ENCODE measurements around the gene CAV1. TPM values are rescaled to one million over a fixed set of nuclear protein-coding genes. Genes with fewer than 3 reads are reported as not detected.

Gene CAV1
- total RNA-seq, 1 experiment from 2014 or later: 4.5 TPM

DNA sequence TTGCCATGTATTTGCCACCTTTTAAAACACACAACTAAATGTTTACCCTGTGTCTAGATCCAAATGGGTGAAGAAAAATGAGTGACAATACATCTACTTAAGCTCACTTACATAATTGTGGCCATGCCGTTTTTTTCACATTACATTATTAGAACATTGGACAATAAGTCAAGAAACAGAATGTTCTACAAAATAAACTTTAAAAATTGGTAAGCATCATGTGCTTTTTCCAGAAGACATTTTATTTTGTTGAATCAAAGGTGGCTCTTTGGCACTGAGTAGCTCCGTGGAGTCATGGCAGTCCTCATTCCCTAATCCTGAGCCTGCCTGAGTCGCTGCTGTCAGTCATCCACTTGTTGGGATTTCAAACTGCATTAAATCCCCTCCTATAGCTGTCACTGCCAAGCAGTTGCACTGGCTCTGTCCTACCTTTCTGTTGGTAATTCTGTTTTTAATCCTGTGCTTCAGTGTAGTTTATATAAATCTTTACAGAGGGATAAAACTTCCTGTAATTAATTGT lies 32.3 kb downstream of the CAV1 start:
- no peak for DNase-seq (ENCODE audit: low spot score)

GRCh38 chr7:116557901-116558300 lies 33.1 kb downstream of the CAV1 start:
- no peak for DNase-seq (ENCODE audit: low spot score)

GRCh38 chr7:116560021-116560970 lies 35.5 kb downstream of the CAV1 start:
- no peak for DNase-seq (ENCODE audit: low spot score)

GRCh38 chr7:116561697-116562483 lies 37.1 kb downstream of the CAV1 start:
- no peak for DNase-seq (ENCODE audit: low spot score)

DNA sequence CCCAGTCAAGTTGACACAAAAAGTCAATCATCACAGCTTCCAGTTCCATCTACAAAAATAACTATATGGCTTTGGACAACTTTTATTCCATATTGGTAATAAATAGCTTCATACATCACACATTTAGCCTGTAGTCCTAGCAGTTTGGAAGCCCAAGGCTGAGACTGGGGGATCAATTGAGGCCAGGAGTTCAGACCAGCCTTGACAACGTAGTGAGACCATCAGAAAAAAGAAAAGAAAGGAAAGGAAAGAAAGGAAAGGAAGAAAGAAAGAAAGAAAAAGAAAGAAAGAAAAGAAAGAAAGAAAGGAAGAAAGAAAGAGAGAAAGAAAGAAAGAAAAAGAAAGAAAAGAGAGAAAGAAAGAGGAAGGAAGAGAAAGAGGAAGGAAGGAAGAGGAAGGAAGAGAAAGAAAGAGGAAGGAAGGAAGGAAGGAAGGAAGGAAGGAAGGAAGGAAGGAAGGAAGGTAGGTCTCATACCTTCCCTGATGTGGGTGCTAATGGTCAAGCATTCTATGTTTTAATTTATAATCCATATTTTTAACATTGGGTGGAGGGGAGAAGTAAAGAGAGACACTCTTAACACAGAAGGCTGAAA lies 37.8 kb downstream of the CAV1 start:
- no peak for DNase-seq (ENCODE audit: low spot score)

DNA sequence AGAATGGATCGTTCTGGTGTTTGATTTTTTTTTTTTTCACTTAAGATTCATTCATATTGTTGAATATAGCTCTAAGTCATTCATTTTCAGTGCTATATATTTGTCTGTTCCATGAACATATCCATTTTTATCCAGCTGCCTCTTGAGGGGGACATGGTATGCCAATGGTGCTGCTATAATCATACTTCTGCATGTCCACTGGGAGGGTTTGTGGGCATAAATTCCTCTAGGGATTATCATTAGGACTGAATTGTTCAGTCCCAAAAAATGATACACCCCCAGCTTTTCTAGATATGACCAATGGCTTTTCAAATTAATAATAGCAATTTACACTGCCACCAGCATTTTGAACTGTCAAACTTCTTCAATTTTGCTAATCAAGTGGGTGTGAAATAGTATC lies 41.1 kb downstream of the CAV1 start:
- no peak for DNase-seq (ENCODE audit: low spot score)

DNA sequence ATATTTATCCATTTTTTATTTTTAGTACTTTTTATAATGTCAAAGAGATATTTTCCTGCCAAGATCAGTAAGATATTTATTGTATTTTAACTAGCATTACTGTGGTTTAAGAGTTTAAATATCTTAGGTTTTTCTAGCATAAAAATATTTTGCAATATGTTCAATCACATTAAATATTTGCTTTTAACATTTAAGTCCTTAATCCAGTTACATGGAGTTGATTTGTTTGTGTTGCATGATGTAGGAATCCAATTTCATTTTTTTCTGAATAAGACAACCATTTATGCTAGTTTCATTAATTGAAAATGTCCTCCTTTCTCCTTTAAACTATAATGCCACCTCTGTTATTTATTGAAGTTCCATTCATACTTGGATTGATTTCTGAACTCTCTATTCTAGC lies 41.8 kb downstream of the CAV1 start:
- no peak for DNase-seq (ENCODE audit: low spot score)

GRCh38 chr7:116569737-116570136 lies 44.9 kb downstream of the CAV1 start:
- DNase-seq (ENCODE audit: low spot score): no peak

DNA sequence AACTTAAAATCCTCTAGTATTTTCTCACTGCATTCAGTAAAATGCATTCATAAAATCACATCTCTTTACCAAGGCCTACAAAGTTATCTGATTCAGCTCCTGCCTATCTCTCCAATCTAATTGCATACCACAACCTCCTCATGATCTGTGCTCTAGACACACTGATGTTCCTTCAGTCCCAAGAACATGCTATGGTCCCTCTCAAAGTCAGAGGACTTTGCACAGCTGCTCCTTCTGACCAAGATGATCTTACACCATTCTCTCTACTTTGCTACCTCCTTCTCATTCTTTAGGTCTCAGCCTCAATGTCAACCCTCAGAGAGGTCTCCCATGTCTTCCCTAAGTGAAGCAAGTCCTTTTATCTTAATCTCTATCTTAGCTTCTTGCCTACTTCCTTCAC lies 45.5 kb downstream of the CAV1 start:
- no peak for DNase-seq (ENCODE audit: low spot score)

GRCh38 chr7:116571037-116571436 lies 46.2 kb downstream of the CAV1 start:
- no peak for DNase-seq (ENCODE audit: low spot score)

DNA sequence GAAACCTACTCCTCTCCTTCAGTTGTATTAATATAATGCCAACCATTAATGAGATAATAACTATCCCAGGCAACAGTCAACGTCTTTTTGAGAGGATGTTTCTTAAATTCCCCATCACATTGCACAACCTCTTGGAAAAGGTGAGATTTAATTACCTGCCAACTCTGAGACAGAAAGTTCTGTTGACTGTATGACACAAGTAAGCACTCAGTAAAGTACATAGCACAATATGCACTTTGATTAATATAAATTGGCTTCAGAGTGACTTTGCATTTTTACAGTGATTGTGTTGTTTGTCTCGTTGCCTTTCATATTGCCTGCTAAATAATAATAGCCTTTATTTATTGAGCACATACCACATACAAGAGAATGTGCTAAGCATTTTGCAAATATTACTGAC lies 46.7 kb downstream of the CAV1 start:
- DNase-seq (ENCODE audit: low spot score): no peak

DNA sequence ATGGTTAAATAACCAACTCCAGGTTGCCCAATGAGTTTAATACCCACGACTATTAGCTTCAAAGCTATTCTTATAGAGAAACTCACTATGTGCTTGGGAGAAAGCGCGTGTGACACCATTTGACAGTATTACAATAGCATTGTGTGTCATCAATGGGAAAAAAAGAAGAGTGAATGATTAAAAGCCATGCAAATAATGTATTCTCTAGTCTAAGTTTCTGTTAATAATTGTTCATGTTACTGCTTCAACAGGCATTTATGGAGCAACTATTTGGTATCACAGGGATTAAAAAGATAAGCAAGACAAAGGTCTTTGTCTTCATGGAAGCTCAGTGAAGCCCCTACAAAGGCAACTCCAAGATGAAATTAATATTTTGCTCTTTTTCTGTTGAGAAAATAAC lies 47.2 kb downstream of the CAV1 start:
- DNase-seq (ENCODE audit: low spot score): no peak

DNA sequence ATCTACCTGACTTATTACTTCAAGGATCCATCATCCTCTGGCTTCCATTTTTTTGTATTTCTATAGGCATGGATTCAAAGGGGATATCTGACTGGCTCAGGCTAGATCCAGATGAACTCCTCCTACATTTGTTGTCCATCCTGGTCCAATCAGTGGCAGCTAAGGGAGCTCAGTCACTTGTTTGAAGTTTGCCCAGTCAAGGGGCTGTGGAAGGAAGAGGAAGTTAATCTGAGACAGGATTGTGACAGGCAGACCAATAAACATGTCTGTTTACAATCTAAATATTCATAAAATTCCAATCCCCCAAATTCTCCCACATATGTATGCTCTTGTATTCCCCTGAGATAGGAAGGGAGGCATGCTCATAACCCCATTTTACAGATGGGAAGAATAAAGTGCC lies 48.7 kb downstream of the CAV1 start:
- DNase-seq (ENCODE audit: low spot score): no peak

- no peak for DNase-seq (ENCODE audit: low spot score)
These were observed 49.4 kb downstream of the CAV1 start for GRCh38 chr7:116574025-116574822.

GRCh38 chr7:116575853-116576252 lies 51.0 kb downstream of the CAV1 start:
- no peak for DNase-seq (ENCODE audit: low spot score)

DNA sequence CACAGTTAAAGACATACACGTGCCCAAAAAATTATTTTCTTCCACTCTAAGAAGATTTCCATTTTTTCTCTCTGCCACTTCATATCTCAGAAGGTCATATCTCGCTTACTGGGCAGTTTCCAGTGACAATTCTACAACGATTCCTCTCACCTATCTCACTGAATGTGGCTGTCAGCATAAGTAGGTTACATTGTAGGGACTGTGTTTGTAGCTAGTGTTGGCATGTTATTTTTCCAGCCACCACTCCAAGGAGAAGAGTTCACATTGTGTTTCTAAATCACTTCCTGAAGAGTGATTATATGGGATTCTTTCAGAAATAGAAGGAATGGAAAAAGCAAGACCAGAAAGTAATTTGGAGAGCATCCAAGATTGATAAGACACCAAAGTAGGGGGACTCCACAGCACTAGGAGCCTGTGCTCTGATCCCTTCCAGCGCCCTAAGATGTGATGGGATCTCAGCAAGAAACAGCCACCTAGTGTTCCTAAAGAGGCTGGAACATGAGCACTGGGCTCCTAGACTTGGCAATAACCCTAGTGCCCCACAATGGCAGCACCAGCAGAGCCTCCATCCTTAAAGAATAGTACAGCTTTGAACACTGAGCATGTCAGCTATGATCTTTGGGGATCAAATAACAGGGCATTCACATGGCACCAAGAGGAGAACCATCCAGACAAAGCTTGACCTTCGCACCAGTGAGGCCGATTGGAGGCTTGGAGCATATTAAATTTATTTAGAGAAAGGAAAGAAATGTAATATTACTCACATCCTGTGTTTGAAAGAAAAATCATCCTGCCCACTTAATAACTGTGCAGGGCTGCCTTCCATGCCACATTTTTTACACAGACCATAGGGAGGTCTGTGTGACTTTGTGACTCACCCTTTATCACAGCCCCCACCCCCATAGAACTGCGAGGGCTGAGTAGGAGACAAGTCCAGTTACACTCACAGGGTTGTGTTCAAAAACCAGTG lies 51.8 kb downstream of the CAV1 start:
- no peak for DNase-seq (ENCODE audit: low spot score)

DNA sequence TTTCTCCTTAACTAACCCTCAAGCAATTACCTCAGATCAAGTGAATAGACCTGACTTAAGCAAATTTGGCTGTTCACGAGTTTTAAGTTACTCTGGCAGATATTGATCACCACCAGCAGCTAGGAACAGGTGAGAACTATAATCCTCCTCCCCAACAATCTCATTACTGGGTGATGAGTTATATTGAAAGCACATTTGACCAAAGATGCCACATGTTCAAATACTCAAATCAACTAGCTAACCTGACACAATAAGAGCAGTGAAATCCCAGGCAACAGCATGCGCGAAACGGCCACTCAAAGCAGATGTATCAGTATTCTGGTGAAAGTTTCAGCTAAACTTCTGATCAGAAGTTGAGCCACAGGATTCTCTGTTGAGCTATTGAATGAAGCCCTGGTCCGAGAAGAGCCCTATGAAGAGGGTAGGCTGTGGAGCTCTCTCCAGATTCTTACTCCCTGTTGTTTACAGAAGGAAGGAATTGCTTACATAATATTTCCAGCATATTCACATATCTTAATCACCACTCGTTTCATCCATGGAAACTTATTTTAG lies 52.6 kb downstream of the CAV1 start:
- DNase-seq (ENCODE audit: low spot score): no peak

- DNase-seq (ENCODE audit: low spot score): no peak
These were observed 53.7 kb downstream of the CAV1 start for GRCh38 chr7:116578526-116578925.

DNA sequence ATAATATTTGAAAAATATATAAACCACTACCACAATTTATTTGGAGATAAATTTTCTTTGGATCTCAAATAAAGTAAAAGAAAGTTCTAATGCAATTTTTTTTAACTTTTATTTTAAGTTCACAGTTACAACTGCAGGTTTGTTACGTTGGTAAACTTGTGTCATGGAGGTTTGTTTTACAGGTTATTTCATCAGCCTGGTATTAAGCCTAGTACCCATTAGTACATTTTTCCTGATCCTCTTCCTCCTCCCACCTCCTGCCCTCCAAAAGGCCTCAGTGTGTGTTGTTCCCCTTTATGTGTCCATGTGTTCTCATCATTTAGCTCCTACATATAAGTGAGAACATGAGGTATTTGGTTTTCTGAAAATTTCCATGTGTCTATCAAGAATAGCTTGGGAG lies 54.5 kb downstream of the CAV1 start:
- DNase-seq (ENCODE audit: low spot score): no peak

- no peak for DNase-seq (ENCODE audit: low spot score)
These were observed 55.0 kb downstream of the CAV1 start for GRCh38 chr7:116579835-116580234.
